HCT116 (cell line): ENCODE results near the gene KRTAP5-5.

Experiments
- CTCF ChIP-seq, 3 experiments: fragments of 200-600 bp in 1 of 3; sonication (generic) in 1 of 3; IDR thresholded peaks in 2 of 3; conservative IDR thresholded peaks in 1 of 3; 2 replicates each; pipeline ENCODE4 v1.5.1; 2012 to 2017; ENCODE audit warnings: low read depth in 2 of 3, low read length in 2 of 3, antibody characterized with exemption in 1 of 3, borderline replicate concordance in 1 of 3, control low read depth in 1 of 3, mild to moderate bottlenecking in 1 of 3, mixed read lengths in 1 of 3, mixed run types in 1 of 3, moderate library complexity in 1 of 3; ENCODE audit not compliant: insufficient read depth in 1 of 3
- EGR1 ChIP-seq: IDR thresholded peaks from 2 replicates; pipeline ENCODE4 v1.6.1; 2012; ENCODE audit warnings: low read depth
- TCF7L2 ChIP-seq: IDR thresholded peaks from 2 replicates; pipeline ENCODE4 v1.7.0; 2011; ENCODE audit warnings: borderline replicate concordance, inconsistent platforms; ENCODE audit not compliant: insufficient read depth, insufficient read length; ENCODE audit errors: extremely low read depth

GRCh38 chr11:1647901-1648652, 18.5 kb downstream of the KRTAP5-5 start:
- no peak for TF ChIP-seq CTCF (IDR thresholded peaks at IDR 0.05 in 2 of 3, conservative IDR thresholded peaks at IDR 0.05 in 1 of 3; ENCODE audit: borderline replicate concordance in 1 of 3, insufficient read depth in 1 of 3, low read depth in 2 of 3, low read length in 2 of 3)
- no peak for TF ChIP-seq TCF7L2
- no peak for TF ChIP-seq EGR1
